Fibroblast of pulmonary artery (primary cell): ENCODE data around the gene TNS3.

Experiments used
- DNase-seq: peaks from one replicate; pipeline ENCODE4 v3.0.0-alpha.2; 2010; ENCODE audit warnings: low read depth
- H3K4me3 ChIP-seq: replicated peaks from 2 replicates; pipeline ENCODE4 v1.5.1; 2011; ENCODE audit warnings: low read depth, mild to moderate bottlenecking, control low read depth, low read length, moderate library complexity
- TF ChIP-seq, protein P1 (sequence below): IDR thresholded peaks from 2 replicates; pipeline ENCODE4 v1.5.1; 2011; ENCODE audit warnings: mild to moderate bottlenecking, control low read depth, low read length, inconsistent platforms; ENCODE audit errors: missing control alignments

The TNS3 gene

DNA sequence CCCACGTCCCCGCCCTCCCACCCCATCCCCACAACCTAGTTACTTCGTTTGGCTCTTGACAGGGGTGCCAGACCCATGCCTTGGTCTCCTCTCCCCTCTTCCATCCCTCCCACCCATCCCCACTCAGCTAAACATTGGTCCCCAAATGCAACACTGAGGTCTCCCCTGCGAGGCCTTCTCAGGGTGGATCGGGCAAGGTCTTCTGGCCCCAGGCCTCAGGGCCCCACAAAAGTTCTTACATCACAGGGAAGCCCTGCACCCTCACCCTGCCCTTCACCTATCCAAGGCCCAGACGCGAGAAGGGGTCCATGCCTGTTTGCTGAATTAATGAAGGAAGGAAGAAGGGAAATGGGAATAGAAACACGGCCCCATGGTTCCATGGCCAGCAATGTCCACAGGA lies 32.0 kb downstream of the TNS3 start:
- no peak overlapping the region for H3K4me3 ChIP-seq
- TF ChIP-seq, protein P1, sequence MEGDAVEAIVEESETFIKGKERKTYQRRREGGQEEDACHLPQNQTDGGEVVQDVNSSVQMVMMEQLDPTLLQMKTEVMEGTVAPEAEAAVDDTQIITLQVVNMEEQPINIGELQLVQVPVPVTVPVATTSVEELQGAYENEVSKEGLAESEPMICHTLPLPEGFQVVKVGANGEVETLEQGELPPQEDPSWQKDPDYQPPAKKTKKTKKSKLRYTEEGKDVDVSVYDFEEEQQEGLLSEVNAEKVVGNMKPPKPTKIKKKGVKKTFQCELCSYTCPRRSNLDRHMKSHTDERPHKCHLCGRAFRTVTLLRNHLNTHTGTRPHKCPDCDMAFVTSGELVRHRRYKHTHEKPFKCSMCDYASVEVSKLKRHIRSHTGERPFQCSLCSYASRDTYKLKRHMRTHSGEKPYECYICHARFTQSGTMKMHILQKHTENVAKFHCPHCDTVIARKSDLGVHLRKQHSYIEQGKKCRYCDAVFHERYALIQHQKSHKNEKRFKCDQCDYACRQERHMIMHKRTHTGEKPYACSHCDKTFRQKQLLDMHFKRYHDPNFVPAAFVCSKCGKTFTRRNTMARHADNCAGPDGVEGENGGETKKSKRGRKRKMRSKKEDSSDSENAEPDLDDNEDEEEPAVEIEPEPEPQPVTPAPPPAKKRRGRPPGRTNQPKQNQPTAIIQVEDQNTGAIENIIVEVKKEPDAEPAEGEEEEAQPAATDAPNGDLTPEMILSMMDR: no peak
- no peak for DNase-seq

DNA sequence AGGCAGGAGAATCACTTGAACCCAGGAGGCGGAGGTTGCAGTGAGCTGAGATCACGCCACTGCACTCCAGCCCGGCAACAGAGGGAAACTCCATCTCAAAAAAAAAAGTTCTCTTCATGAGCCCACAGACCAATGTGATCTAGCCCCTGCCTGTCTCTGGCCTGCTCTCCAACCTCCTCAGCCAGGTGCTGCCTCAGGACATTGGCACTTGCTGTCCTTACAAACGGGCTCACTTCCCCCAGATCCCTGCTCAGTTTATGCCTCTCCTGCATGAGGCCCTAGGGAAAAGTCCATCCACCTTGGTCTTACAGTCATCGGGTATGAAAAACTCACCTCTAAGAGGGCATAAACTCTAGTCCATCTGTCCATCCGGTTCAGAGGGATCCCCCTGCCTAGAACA lies 32.5 kb downstream of the TNS3 start:
- no peak for DNase-seq
- H3K4me3 ChIP-seq: no peak overlapping the region
- TF ChIP-seq, protein P1: no peak

DNA sequence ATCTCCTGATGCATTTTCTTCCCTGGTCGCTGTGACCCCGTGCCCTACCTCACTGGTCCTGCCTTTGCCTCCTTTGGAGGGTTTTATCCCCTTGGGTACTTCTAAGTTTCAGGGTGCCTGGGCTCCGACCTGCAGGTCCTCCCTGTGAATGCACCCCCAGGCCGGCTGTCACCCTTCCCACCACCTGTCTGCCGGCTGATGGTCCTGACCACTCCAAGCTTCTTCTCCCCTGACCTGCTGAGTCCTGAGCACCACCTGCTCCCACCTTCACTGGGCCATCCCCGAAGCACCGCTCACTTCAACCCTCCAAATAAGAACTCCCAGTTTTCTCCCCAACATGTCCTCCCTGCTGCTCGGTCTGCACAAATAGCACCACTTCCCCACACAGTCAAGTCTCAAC lies 33.4 kb downstream of the TNS3 start:
- DNase-seq: no peak
- TF ChIP-seq, protein P1: no peak
- H3K4me3 ChIP-seq: no peak overlapping the region

DNA sequence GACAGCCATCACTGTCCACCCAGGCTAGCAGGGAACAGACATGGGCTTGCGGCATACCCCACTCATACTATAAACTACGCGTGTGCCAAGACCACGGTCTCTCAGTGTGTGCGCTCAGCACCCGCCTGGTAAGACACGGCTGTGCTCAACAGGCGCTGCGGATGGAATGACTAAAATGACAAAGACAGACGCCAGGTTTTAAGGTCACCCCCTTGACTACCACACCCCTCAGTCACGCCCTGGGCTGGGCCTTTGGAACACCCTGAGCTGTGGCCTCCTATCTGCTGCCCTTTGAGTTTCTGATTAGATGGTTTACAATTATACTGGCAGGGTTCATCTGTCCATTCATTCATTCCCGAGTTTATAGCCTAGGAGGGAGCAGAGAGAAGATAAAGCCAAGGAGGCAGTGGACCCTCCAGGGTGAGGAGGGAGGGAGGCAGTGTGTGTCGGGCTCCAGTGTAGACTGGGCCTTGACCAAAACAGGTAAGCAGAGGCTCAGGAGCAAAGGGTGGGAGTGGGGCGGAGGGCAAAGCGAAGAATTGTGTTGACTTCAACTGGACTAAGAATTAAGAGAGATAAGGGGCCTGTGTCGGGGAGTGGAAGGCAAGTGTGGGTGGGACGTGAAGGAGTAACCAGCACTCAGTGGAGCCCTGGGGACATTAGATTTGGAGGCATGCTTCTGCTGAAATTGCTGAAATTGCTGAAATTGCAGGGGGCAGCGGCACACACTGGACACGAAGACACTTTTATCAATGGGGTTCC lies 35.0 kb downstream of the TNS3 start:
- H3K4me3 ChIP-seq: no peak overlapping the region
- TF ChIP-seq, protein P1: no peak
- no peak for DNase-seq

DNA sequence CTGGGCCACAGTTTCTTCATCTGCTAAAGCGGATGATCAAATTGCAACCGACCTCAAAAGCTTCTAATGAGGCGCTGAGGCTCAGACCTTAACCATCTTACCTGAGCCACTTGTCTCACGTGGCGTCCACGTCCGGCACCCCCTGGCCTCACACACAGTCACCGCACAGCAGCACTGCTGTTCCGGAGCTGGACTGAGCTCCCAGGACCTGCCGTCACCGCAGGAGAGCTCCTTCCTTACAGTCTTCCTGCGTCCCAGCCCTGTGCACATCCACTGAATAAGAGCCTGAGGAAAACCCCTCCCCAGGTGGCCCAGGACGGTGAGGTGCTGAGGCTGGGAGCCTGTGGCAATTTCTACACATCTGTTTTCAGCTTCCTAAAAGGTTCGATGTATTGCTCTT lies 35.7 kb downstream of the TNS3 start:
- no peak overlapping the region for H3K4me3 ChIP-seq
- no peak for DNase-seq
- TF ChIP-seq, protein P1: no peak

DNA sequence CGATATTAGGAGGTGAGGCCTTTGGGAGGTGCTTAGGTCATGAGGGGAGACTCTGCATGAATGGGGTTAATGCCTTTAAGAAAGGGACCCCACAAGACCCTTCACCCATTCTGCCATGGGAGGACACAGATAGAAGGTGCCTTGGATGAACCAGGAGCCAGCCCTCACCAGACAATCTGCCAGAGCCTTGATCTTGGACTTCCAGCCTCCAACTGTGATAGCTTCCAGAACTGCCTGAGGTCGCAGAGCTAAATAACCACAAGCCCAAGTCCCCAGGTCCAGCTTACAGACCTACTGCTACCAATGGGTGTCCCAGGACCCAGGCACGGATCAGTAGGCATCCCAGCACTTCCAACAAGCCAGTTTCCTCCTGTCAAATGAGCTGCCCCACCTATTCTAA lies 37.5 kb downstream of the TNS3 start:
- H3K4me3 ChIP-seq: no peak overlapping the region
- no peak for DNase-seq
- TF ChIP-seq, protein P1: no peak

DNA sequence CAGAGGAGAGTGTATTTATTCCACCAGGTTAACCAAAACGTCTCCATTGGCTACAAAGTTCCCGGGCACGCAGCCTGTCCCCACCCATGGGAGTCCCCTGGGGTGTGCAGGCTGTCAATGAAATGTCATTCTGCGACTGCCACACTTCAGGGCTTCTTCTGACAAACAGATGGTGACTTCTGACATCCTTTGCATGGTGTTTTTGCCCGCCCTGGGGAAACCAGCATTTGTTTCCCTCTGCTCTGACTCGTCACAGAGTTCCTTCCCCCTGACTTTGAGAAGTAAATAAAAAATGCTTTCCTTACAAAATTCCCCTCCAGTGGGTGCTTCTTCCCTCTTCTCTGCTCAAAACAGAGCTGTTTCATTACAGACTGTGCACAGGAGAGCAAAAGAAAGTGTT lies 38.2 kb downstream of the TNS3 start:
- no peak for DNase-seq
- TF ChIP-seq, protein P1: no peak
- H3K4me3 ChIP-seq: no peak overlapping the region
